PC-3 (cell line): Measurements from ENCODE around the gene RABGAP1L. TPM values are rescaled to one million over a fixed set of nuclear protein-coding genes. Genes with fewer than 3 reads are reported as not detected.
"Not testable (repeated sequence)": the region's sequence is repeated elsewhere in the genome, so short reads cannot be mapped to it uniquely, and the experiment has no call there.

Experiments
- ATAC-seq: fragments of 200-7000 bp; cut with Tn5 transposase; 2 replicates; pipeline ENCODE4 v1.9.1; 2020; ENCODE audit warnings: mild to moderate bottlenecking, moderate library complexity
- BruUV-seq: library from RNA; stranded (reverse); fragments of 400-500 nt; replicated peaks from 2 replicates; lab custom pipeline; 2021; lab: Mats Ljungman, UMichigan
- CTCF ChIA-PET: fragments of 300-600 bp; sonication (Branson Sonifier 250); formaldehyde crosslinking; loops from one replicate; lab custom pipeline; 2022; ENCODE audit warnings: antibody characterized with exemption; lab: Charles Lee
- POLR2A ChIA-PET: fragments of 300-600 bp; sonication (Branson Sonifier 250); formaldehyde crosslinking; loops from one replicate; lab custom pipeline; 2022; ENCODE audit warnings: antibody characterized with exemption; ENCODE audit not compliant: unreplicated experiment; lab: Charles Lee
- DNase-seq: peaks from one replicate; pipeline ENCODE4 v3.0.0-alpha.2; 2015
- H2AFZ ChIP-seq: fragments of 300-600 bp; sonication (generic); 2 replicates; pipeline ENCODE4 v1.6.0; 2016; ENCODE audit warnings: antibody characterized with exemption, low read length
- H3F3A ChIP-seq: fragments of 300-600 bp; sonication (generic); one replicate; pipeline ENCODE4 v1.6.0; 2017; ENCODE audit warnings: antibody characterized with exemption, low read length, control low read depth, mild to moderate bottlenecking; ENCODE audit not compliant: unreplicated experiment
- H3K27ac ChIP-seq: fragments of 300-600 bp; sonication (generic); 2 replicates; pipeline ENCODE4 v1.5.1; 2016; ENCODE audit warnings: mild to moderate bottlenecking, low read length
- H3K27me3 ChIP-seq: fragments of 300-600 bp; sonication (generic); 2 replicates; pipeline ENCODE4 v1.6.1; 2016; ENCODE audit warnings: low read length, mixed read lengths
- H3K36me3 ChIP-seq: fragments of 300-600 bp; sonication (generic); 2 replicates; pipeline ENCODE4 v1.6.1; 2016; ENCODE audit warnings: low read depth, mixed run types, low read length, mixed read lengths
- H3K4me1 ChIP-seq: fragments of 300-600 bp; sonication (generic); 2 replicates; pipeline ENCODE4 v1.5.1; 2016; ENCODE audit warnings: low read length; ENCODE audit not compliant: insufficient read depth
- H3K4me2 ChIP-seq: fragments of 300-600 bp; sonication (generic); 2 replicates; pipeline ENCODE4 v1.6.0; 2016; ENCODE audit warnings: low read length
- H3K4me3 ChIP-seq: fragments of 300-600 bp; sonication (generic); 2 replicates; pipeline ENCODE4 v1.5.1; 2016; ENCODE audit warnings: mild to moderate bottlenecking, low read length, mixed read lengths
- H3K79me2 ChIP-seq: fragments of 300-600 bp; sonication (generic); 2 replicates; pipeline ENCODE4 v1.6.1; 2017; ENCODE audit warnings: low read length, mixed read lengths
- H3K9ac ChIP-seq: fragments of 300-600 bp; sonication (generic); 2 replicates; pipeline ENCODE4 v1.6.0; 2016; ENCODE audit warnings: mild to moderate bottlenecking, low read length
- H3K9me2 ChIP-seq: fragments of 300-600 bp; sonication (generic); replicated peaks from 2 replicates; pipeline ENCODE4 v1.6.1; 2016; ENCODE audit warnings: mixed run types, low read length, mixed read lengths
- H3K9me3 ChIP-seq: fragments of 300-600 bp; sonication (generic); 2 replicates; pipeline ENCODE4 v1.6.1; 2016; ENCODE audit warnings: low read length, mixed read lengths
- H4K20me1 ChIP-seq: fragments of 300-600 bp; sonication (generic); 2 replicates; pipeline ENCODE4 v1.6.1; 2016; ENCODE audit warnings: low read length, mixed read lengths
- EZH2 ChIP-seq: fragments of 300-600 bp; sonication (generic); IDR thresholded peaks from one replicate; pipeline ENCODE4 v1.6.1; 2017; ENCODE audit warnings: antibody characterized with exemption, mild to moderate bottlenecking, low read length; ENCODE audit not compliant: unreplicated experiment
- EZH2phosphoT487 ChIP-seq: fragments of 300-600 bp; sonication (generic); IDR thresholded peaks from 2 replicates; pipeline ENCODE4 v1.6.1; 2018; ENCODE audit warnings: mild to moderate bottlenecking, antibody characterized with exemption, low read length, borderline replicate concordance
- intact Hi-C: fragments of 100-400 bp; cut with micrococcal nuclease; formaldehyde crosslinking; loops from 2 replicates; pipeline ENCODE4 v1.9.0; 2023
- total RNA-seq: library from RNA; depleted of rRNA; stranded (reverse); fragments of >200 nt; gene quantifications from 2 replicates; pipeline ENCODE4 v1.2.3, GENCODE V29; 2014
- TF ChIP-seq, protein P1 (sequence below): fragments of 300-600 bp; sonication (generic); conservative IDR thresholded peaks from 2 replicates; pipeline ENCODE4 v1.5.1; 2017; ENCODE audit warnings: antibody characterized with exemption, low read depth, mild to moderate bottlenecking, low read length

The RABGAP1L gene
- total RNA-seq, 1 experiment from 2014 or later = 24.4 TPM

DNA sequence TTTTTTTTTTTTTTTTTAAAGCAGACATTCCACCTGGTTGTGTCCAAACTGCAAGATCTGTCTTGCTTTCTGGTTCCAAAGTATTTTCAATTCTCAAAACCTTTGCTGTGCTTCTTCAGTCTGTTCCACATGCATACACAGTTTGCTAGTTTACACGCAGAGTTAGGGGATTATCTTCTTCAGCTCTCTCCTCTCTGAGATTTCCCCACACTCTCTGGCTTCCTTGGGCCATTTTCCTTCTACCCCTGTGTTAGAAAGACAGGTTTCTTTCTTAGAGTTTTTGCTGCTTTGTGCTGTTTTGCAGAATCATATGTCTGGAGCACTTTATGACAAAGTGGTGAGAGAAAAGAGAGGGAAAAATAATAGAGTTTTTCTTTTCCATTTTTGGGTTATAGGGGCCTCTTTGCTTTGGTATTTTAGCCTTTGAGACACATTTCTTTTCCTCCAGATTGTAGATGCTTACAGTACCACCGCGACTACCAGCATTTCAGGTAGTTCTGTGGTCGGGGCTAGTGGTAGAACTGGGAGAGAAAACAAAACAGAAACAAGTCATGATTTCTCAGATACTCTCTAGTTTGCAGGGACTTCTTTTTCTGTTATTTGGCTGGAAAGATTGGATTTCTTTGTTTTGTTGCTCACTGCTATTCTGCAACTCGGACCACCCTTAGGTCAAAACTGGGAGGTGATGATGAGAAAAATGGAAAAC, 66.3 kb downstream of the RABGAP1L start:
- Histone ChIP-seq H3K4me2 (no peak overlapping the region), H3K9me2 (no peaks in the 10 kb centered on the region), H3K4me3 (no peak overlapping the region), H3K9me3 (no peaks in the 10 kb centered on the region), H3K79me2 (no peaks in the 10 kb centered on the region), H2AFZ (no peak overlapping the region), H3K9ac (no peak overlapping the region), H3F3A (no peaks in the 10 kb centered on the region), H3K27ac (no peak overlapping the region), H3K36me3 (no peaks in the 10 kb centered on the region), H4K20me1 (no peaks in the 10 kb centered on the region), H3K27me3 (no peaks in the 10 kb centered on the region), H3K4me1 (no peaks in the 10 kb centered on the region; the same call in 1 of the 2 replicates)
- no peak for ATAC-seq
- no TSS peak for BruUV-seq
- ChIA-PET CTCF (no interaction called here), POLR2A (no interaction called here)
- no peak for DNase-seq
- TF ChIP-seq EZH2 (no peak), EZH2phosphoT487 (no peak)
- TF ChIP-seq, protein P1, sequence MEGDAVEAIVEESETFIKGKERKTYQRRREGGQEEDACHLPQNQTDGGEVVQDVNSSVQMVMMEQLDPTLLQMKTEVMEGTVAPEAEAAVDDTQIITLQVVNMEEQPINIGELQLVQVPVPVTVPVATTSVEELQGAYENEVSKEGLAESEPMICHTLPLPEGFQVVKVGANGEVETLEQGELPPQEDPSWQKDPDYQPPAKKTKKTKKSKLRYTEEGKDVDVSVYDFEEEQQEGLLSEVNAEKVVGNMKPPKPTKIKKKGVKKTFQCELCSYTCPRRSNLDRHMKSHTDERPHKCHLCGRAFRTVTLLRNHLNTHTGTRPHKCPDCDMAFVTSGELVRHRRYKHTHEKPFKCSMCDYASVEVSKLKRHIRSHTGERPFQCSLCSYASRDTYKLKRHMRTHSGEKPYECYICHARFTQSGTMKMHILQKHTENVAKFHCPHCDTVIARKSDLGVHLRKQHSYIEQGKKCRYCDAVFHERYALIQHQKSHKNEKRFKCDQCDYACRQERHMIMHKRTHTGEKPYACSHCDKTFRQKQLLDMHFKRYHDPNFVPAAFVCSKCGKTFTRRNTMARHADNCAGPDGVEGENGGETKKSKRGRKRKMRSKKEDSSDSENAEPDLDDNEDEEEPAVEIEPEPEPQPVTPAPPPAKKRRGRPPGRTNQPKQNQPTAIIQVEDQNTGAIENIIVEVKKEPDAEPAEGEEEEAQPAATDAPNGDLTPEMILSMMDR = no peak
- intact Hi-C loops = no loop called here

DNA sequence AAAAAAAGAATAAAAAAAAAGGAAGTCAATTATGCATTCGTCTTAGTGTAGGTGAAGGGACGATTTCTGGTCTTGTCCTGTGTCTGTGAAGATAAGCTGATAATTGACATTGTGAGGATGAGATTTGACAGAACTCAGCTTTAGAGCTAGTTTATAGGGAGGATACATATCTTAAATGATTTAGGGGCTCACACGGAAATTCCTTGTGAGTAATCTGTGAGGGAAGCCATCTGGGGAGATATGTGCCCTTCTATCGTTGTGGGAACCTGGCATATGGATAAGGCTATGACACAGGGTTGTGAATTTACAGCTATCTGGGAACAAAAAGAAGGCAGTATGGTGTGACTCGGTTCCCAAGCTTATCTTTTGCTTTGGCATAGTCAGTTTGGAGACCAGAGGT, 71.1 kb downstream of the RABGAP1L start:
- Histone ChIP-seq H3K4me3 (no peak overlapping the region), H3K9ac (no peak overlapping the region), H3K9me3 (no peaks in the 10 kb centered on the region), H3K4me1 (no peaks in the 10 kb centered on the region), H4K20me1 (no peaks in the 10 kb centered on the region), H3K27me3 (no peaks in the 10 kb centered on the region), H3F3A (no peaks in the 10 kb centered on the region), H3K9me2 (no peaks in the 10 kb centered on the region), H3K27ac (no peak overlapping the region), H3K79me2 (no peaks in the 10 kb centered on the region), H3K4me2 (no peak overlapping the region), H3K36me3 (no peaks in the 10 kb centered on the region), H2AFZ (no peak overlapping the region)
- TF ChIP-seq EZH2 (no peak), EZH2phosphoT487 (no peak)
- TF ChIP-seq, protein P1 = no peak
- ATAC-seq = no peak
- DNase-seq = no peak
- ChIA-PET CTCF (no interaction called here), POLR2A (no interaction called here)
- BruUV-seq = no TSS peak
- intact Hi-C loops = no loop called here

DNA sequence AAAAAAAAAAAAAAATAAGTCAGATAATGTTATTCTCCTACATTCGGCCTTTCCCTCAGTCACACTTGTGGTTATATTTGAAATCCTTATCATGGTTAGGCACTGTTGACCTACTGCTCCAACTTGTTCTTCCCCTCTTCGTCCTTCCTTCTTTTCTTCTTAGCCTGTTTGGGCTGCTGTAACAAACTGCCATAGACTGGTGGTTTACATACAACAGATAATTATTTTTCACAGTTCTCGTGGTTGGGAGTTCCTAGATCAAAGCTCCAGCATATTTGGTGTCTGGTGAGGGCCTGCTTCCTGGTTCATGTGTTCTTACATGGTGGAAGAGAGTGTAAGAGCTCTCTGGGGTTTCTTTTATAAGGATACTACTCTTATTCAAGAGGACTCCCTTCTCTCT, 73.4 kb downstream of the RABGAP1L start:
- ChIA-PET CTCF (no interaction called here), POLR2A (no interaction called here)
- Histone ChIP-seq H2AFZ (no peak overlapping the region), H3K27me3 (no peaks in the 10 kb centered on the region), H3K27ac (no peak overlapping the region), H3K4me1 (no peaks in the 10 kb centered on the region), H3K9me2 (no peaks in the 10 kb centered on the region), H3K9me3 (no peaks in the 10 kb centered on the region), H3K4me3 (no peak overlapping the region), H3K79me2 (no peaks in the 10 kb centered on the region), H3K4me2 (no peak overlapping the region), H3K9ac (no peak overlapping the region), H4K20me1 (no peaks in the 10 kb centered on the region), H3F3A (no peaks in the 10 kb centered on the region), H3K36me3 (no peaks in the 10 kb centered on the region)
- intact Hi-C loops = no loop called here
- TF ChIP-seq EZH2 (no peak), EZH2phosphoT487 (no peak)
- TF ChIP-seq, protein P1 = no peak
- BruUV-seq = no TSS peak
- no peak for DNase-seq
- ATAC-seq = no peak

DNA sequence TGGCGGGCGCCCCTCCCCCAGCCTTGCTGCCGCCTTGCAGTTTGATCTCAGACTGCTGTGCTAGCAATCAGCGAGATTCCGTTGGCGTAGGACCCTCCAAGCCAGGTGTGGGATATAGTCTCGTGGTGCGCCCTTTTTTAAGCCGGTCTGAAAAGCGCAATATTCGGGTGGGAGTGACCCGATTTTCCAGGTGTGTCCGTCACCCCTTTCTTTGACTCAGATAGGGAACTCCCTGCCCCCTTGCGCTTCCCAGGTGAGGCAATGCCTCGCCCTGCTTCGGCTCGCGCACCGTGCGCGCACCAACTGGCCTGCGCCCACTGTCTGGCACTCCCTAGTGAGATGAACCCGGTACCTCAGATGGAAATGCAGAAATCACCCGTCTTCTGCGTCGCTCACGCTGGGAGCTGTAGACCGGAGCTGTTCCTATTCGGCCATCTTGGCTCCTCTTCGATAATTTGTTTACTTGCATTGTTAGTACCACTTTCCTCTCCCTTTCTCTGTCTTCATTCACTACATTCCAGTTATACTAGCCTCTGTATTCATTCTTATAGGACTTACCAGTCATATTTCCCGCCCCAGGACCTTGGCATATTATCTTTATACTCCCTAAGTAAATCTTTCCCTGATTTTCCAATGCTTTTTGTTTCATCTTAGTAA, 79.7 kb downstream of the RABGAP1L start:
- Histone ChIP-seq H2AFZ (peak overlapping the region; percentile 87), H3K9ac (peak overlapping the region; percentile 83), H3K27ac (peak overlapping the region; percentile 92), H3K4me3 (peak overlapping the region; percentile 88), H3K4me2 (peak overlapping the region; percentile 97), H3K79me2 (peaks cover 13% of the 10 kb centered on the region)
- H4K20me1 ChIP-seq, H3F3A ChIP-seq, H3K9me3 ChIP-seq, CTCF ChIA-PET, H3K9me2 ChIP-seq, POLR2A ChIA-PET, H3K36me3 ChIP-seq, H3K4me1 ChIP-seq, intact Hi-C loops, H3K27me3 ChIP-seq: not testable (repeated sequence)
- ATAC-seq (peak; percentile 67), DNase-seq (peak; percentile 15)
- TSS peak; percentile 64 for BruUV-seq
